Stimulated activated naive B cell treated with anti-CD40 and anti-IgM and Interleukin-4, amounts not matched to agents 10 μg/mL and 1 μg/mL and 100 μg/mL, for 72 hours (primary cell): ENCODE data around the gene CDC42BPB.

Experiments used
- ATAC-seq, 2 donors: fragments of 150-1000 bp; cut with Tn5 transposase; replicated peaks; 2 replicates each; pipeline ENCODE4 v1.10.0; 2021; ENCODE audit warnings: moderate library complexity in 1 of 2
- DNase-seq: peaks from one replicate; pipeline ENCODE4 v3.0.0; 2021
- H3K27ac Mint-ChIP-seq: one replicate; pipeline ENCODE4 v1.8.0; 2022; ENCODE audit warnings: mild to moderate bottlenecking, mixed read lengths
- H3K27me3 Mint-ChIP-seq, 2 donors: one replicate each; pipeline ENCODE4 v1.8.0; 2022; ENCODE audit warnings: mixed read lengths in 2 of 2
- H3K36me3 Mint-ChIP-seq, 2 donors: one replicate each; pipeline ENCODE4 v1.8.0; 2022; ENCODE audit warnings: mixed read lengths in 2 of 2, mild to moderate bottlenecking in 1 of 2
- H3K4me1 Mint-ChIP-seq, 2 donors: one replicate each; pipeline ENCODE4 v1.8.0; 2022; ENCODE audit warnings: mixed read lengths in 2 of 2, mild to moderate bottlenecking in 1 of 2
- H3K4me3 Mint-ChIP-seq, 2 donors: one replicate each; pipeline ENCODE4 v1.8.0; 2022; ENCODE audit warnings: mild to moderate bottlenecking in 2 of 2, mixed read lengths in 2 of 2, moderate library complexity in 1 of 2
- H3K9me3 Mint-ChIP-seq, 2 donors: one replicate each; pipeline ENCODE4 v1.8.0; 2022; ENCODE audit warnings: mixed read lengths in 2 of 2, mild to moderate bottlenecking in 1 of 2

Gene CDC42BPB

DNA sequence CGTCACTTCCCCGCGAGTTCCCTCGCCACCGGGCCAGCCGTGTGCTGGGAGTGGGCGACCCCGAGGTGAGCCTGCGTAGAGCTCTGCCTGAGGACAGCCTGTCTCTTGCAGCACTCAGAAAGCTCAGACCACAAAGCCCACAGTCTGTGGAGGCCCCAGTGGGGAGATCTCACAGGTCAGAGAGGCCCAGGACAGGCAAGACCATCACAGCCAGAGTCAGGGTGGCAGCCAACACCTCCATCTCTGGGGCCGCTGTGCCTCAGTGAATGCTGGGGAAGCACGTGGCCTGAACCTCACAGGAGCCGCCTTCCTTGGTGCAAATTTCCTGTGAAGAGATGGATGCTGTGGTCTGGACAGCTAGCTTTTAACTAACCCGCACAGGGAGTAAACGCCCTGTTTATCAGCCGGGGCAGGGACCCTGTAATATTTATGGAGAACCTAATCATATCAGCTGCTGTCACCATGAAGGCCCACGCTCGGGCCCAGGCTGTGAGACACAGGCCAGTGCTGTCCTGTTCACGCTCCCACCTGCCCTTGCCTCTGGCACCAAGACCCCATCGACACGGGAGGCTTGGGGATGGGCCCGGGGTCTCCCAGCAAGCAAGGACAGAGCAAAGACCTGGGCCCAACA lies 56.9 kb downstream of the CDC42BPB start:
- Mint-ChIP-seq H3K27ac (no peak overlapping the region), H3K4me3 (no peak overlapping the region)
- DNase-seq: no peak

DNA sequence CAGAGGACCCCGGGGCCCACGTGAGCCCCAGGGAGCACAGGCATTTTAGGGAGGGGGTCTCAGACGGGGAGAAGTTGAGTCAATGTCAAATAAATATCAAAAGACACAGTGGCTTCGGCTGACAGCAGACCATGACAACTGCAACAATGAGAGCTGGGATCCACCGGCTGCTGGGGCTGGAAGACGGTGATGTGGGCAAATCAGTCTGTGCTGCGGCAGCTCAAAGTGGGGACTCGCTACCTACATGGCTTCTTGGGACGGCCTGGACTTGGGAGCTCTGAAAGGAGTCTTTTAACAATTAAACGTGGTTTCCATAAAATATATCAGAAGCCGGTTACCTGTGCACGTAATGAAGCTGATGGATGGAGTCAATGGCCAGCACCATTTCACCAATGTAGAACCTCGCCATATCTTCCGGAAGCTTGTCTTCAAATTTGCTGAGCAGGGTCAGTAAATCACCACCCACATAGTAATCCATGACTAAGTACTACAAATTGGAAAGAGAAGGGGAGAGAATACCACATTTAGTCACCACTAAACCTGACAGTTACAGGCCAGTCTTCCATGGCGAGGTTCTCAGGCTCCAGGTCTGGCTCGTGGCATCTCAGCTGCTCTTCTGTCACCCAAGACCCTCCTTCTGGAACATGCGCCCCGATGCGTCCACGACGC lies 58.0 kb downstream of the CDC42BPB start:
- Mint-ChIP-seq H3K36me3 (peaks cover 52 to 69% of the 10 kb centered on the region in 2 donors), H3K4me3 (no peak overlapping the region), H3K4me1 (peaks cover 5 to 14% of the 10 kb centered on the region in 2 donors), H3K27me3 (no peaks in the 10 kb centered on the region), H3K9me3 (no peaks in the 10 kb centered on the region), H3K27ac (no peak overlapping the region)
- DNase-seq: no peak
- ATAC-seq: no peak

More for the DNA sequence above, 56.9 kb downstream of the CDC42BPB start:
- H3K4me1 Mint-ChIP-seq: peaks cover 5 to 14% of the 10 kb centered on the region in 2 donors
- ATAC-seq: no peak
- no peaks in the 10 kb centered on the region for H3K9me3 Mint-ChIP-seq
- H3K27me3 Mint-ChIP-seq: no peaks in the 10 kb centered on the region
- H3K36me3 Mint-ChIP-seq: peaks cover 49 to 61% of the 10 kb centered on the region in 2 donors

DNA sequence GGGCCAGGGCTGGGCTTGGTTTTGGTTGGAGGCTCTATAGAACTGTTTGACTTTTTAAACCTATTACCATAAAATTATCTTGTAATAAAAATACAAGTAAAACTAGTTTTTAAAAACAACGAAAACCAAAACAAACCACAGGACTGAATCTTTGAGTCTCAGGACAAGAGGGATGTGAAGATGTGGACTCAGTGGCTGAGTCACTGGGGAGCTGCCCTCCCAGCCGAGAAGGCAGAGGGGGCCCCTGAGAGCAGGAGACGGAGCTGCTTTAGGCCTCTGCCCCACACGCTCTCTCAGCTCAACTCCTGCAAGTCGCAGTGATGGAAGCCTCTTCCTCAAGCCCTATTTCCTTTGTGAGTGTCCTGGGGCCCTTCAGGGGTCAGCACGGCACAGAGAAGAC lies 59.0 kb downstream of the CDC42BPB start:
- Mint-ChIP-seq H3K9me3 (no peaks in the 10 kb centered on the region), H3K36me3 (peaks cover 55 to 64% of the 10 kb centered on the region in 2 donors), H3K27me3 (no peaks in the 10 kb centered on the region), H3K4me1 (peaks cover 5 to 14% of the 10 kb centered on the region in 2 donors), H3K4me3 (no peak overlapping the region), H3K27ac (no peak overlapping the region)
- ATAC-seq (no peak), DNase-seq (no peak)

- DNase-seq: no peak
- H3K27me3 Mint-ChIP-seq: no peaks in the 10 kb centered on the region
- ATAC-seq: no peak
- H3K9me3 Mint-ChIP-seq: no peaks in the 10 kb centered on the region
- H3K4me3 Mint-ChIP-seq: no peak overlapping the region
- peaks cover under 1 to 10% of the 10 kb centered on the region in 2 donors for H3K4me1 Mint-ChIP-seq
- peaks cover 51 to 65% of the 10 kb centered on the region in 2 donors for H3K36me3 Mint-ChIP-seq
- H3K27ac Mint-ChIP-seq: no peak overlapping the region
Measured at GRCh38 chr14:102996941-102997340, 60.4 kb downstream of the CDC42BPB start.

DNA sequence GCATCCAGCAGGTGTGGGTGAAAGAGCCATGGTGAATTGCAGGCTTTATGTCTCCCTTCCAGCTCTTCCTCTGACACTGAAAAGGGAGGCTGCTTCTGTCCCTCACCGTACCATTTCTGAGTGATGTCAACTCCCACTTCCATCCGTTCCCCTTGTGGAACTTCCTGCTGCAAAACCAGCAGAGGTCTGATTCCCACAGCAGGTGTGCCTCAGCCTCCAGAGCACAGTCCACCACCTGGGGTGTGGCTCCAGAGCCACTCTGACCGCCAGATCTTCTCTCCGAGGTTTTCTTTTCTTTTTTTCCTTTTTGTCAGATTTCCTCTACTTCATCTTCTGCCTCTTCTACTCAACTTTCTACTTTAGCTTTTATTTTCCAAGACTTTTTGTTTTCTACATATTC lies 62.7 kb downstream of the CDC42BPB start:
- no peak for ATAC-seq
- Mint-ChIP-seq H3K27me3 (no peaks in the 10 kb centered on the region), H3K4me3 (no peak overlapping the region), H3K4me1 (no peaks in the 10 kb centered on the region), H3K36me3 (peaks cover 47 to 69% of the 10 kb centered on the region in 2 donors), H3K27ac (no peak overlapping the region), H3K9me3 (peaks cover 0 to 3% of the 10 kb centered on the region in 2 donors)
- DNase-seq: no peak

- no peak overlapping the region for H3K27ac Mint-ChIP-seq
- H3K36me3 Mint-ChIP-seq: peaks cover 52 to 73% of the 10 kb centered on the region in 2 donors
- no peaks in the 10 kb centered on the region for H3K27me3 Mint-ChIP-seq
- H3K4me3 Mint-ChIP-seq: no peak overlapping the region
- ATAC-seq (no peak), DNase-seq (no peak)
- peaks cover 3% of the 10 kb centered on the region in 2 donors for H3K9me3 Mint-ChIP-seq
- H3K4me1 Mint-ChIP-seq: no peaks in the 10 kb centered on the region
Measured at GRCh38 chr14:102993523-102993922, 63.8 kb downstream of the CDC42BPB start.

DNA sequence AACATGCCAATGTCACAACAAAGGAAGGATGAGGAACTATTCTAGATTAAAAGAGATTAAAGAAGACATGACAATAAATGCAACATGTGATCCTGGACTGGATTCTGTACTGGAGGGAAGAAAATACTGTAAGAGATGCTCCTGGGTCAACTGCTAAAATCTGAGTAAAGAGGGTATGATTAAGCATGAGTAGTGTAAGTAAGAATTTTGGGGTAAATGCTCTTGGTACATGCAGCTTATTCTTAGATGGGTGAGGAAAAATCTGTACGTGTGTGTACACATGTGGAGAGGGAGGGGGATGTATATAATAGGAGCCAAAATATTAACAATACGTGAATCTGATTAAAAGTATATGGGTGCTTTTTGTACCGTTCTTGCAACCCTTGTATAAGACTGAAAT lies 66.0 kb downstream of the CDC42BPB start:
- H3K27me3 Mint-ChIP-seq: no peaks in the 10 kb centered on the region
- no peak overlapping the region for H3K4me3 Mint-ChIP-seq
- ATAC-seq (no peak), DNase-seq (no peak)
- H3K36me3 Mint-ChIP-seq: peaks cover 59 to 77% of the 10 kb centered on the region in 2 donors
- peaks cover 12 to 14% of the 10 kb centered on the region in 2 donors for H3K9me3 Mint-ChIP-seq
- H3K4me1 Mint-ChIP-seq: no peaks in the 10 kb centered on the region
- H3K27ac Mint-ChIP-seq: no peak overlapping the region

- ATAC-seq: no peak
- Mint-ChIP-seq H3K27ac (no peak overlapping the region), H3K9me3 (peaks cover 12 to 14% of the 10 kb centered on the region in 2 donors), H3K4me3 (no peak overlapping the region), H3K27me3 (no peaks in the 10 kb centered on the region), H3K4me1 (no peaks in the 10 kb centered on the region), H3K36me3 (peaks cover 64 to 82% of the 10 kb centered on the region in 2 donors)
- DNase-seq: no peak
Measured at GRCh38 chr14:102988054-102988453, 69.3 kb downstream of the CDC42BPB start.

- ATAC-seq (no peak), DNase-seq (no peak)
- H3K36me3 Mint-ChIP-seq: peaks cover 70 to 88% of the 10 kb centered on the region in 2 donors
- peaks cover 12 to 14% of the 10 kb centered on the region in 2 donors for H3K9me3 Mint-ChIP-seq
- no peaks in the 10 kb centered on the region for H3K4me1 Mint-ChIP-seq
- H3K4me3 Mint-ChIP-seq: no peak overlapping the region
- no peak overlapping the region for H3K27ac Mint-ChIP-seq
- no peaks in the 10 kb centered on the region for H3K27me3 Mint-ChIP-seq
Measured at GRCh38 chr14:102986810-102987579, 70.4 kb downstream of the CDC42BPB start.

- Mint-ChIP-seq H3K27ac (no peak overlapping the region), H3K27me3 (no peaks in the 10 kb centered on the region), H3K36me3 (peaks cover 74 to 91% of the 10 kb centered on the region in 2 donors), H3K9me3 (peaks cover 12 to 14% of the 10 kb centered on the region in 2 donors), H3K4me1 (no peaks in the 10 kb centered on the region), H3K4me3 (no peak overlapping the region)
- DNase-seq (no peak), ATAC-seq (peak in 1 of 2 donors; percentile 68)
Measured at GRCh38 chr14:102985665-102986064, 71.7 kb downstream of the CDC42BPB start.

GRCh38 chr14:102984336-102985102 lies 72.8 kb downstream of the CDC42BPB start:
- no peak for ATAC-seq
- peaks cover 66 to 84% of the 10 kb centered on the region in 2 donors for H3K36me3 Mint-ChIP-seq

DNA sequence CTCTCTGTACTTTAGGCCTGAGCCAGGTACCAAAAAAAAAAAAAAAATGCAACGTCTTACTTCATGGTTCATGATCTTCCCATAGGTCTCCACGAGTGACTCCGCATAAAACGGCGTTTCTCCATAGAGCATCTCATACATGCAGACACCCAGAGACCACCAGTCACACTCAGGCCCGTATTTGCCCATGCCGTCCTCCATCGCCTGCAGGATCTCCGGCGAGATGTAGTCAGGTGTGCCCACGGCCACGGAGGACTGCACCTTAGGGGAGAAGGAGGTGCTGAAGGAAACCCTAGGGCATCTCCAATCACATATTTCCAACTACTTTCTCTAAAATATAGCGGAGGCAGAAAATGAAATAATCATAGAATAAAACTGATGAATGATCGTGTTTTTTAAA lies 73.9 kb downstream of the CDC42BPB start:
- peaks cover 9 to 11% of the 10 kb centered on the region in 2 donors for H3K9me3 Mint-ChIP-seq
- no peaks in the 10 kb centered on the region for H3K27me3 Mint-ChIP-seq
- no peak for DNase-seq
- H3K4me1 Mint-ChIP-seq: no peaks in the 10 kb centered on the region
- no peak overlapping the region for H3K27ac Mint-ChIP-seq
- no peak overlapping the region for H3K4me3 Mint-ChIP-seq
- ATAC-seq: no peak
- peaks cover 57 to 74% of the 10 kb centered on the region in 2 donors for H3K36me3 Mint-ChIP-seq

More at GRCh38 chr14:102984336-102985102, 72.8 kb downstream of the CDC42BPB start:
- Mint-ChIP-seq H3K9me3 (peaks cover 10 to 14% of the 10 kb centered on the region in 2 donors), H3K4me3 (no peak overlapping the region), H3K27ac (no peak overlapping the region), H3K27me3 (no peaks in the 10 kb centered on the region), H3K4me1 (no peaks in the 10 kb centered on the region)
- no peak for DNase-seq

DNA sequence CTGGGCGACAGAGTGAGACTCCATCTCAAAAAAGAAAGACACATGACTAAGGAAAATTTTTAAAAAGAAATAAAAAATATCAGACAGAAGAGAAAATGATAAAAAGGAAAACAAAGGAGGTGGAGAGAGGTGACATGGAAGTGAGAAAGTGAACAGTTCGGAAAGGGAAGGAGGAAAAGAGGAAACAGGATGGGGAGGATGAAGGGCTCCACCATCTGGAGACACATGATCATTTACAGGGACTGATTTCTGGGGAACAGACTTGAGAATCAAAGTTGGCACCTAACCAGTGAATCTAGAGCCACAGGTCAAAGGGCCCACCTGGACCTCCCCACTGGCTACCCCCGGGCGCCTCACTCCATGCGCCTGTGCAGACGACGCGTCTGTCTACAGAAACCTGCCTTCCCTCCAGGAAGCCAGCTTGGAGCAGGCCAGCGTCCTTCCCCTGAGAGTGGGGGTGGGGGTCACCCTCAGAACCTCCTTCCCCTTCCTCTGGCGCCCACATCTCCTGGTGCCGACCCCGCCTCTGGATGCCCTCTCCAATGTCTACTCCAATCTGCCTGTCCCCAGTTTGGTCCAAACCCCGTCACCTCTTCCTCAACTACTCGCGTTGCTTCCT lies 74.4 kb downstream of the CDC42BPB start:
- Mint-ChIP-seq H3K27ac (no peak overlapping the region), H3K27me3 (no peaks in the 10 kb centered on the region), H3K9me3 (peaks cover 4 to 7% of the 10 kb centered on the region in 2 donors), H3K4me3 (no peak overlapping the region), H3K36me3 (peaks cover 54 to 72% of the 10 kb centered on the region in 2 donors), H3K4me1 (peaks cover 0 to under 1% of the 10 kb centered on the region in 2 donors)
- DNase-seq (no peak), ATAC-seq (no peak)
